HepG2 (cell line): ENCODE measurements around the gene KCNAB1. TPM values are rescaled to one million over a fixed set of nuclear protein-coding genes. Genes with fewer than 3 reads are reported as not detected.

ENCODE experiments used
- ATAC-seq: fragments of 200-7000 bp; cut with Tn5 transposase; 3 replicates; pipeline ENCODE4 v1.9.1; 2020; ENCODE audit warnings: mild to moderate bottlenecking, moderate library complexity
- BruUV-seq: library from RNA; stranded (reverse); fragments of 400-500 nt; replicated peaks from 2 replicates; lab custom pipeline; 2021; lab: Mats Ljungman, UMichigan
- CTCF ChIA-PET: fragments of 300-600 bp; formaldehyde crosslinking; extraction: SDS; loops from one replicate; lab custom pipeline; 2021; ENCODE audit warnings: low total read pairs, inconsistent platforms, low intra/inter-chr PET ratio; lab: Yijun Ruan, JAX
- POLR2A ChIA-PET: fragments of 350-600 bp; sonication (Branson Sonifier 250); formaldehyde crosslinking; loops from one replicate; lab custom pipeline; 2020; ENCODE audit warnings: antibody characterized with exemption, inconsistent platforms; lab: Yijun Ruan, JAX
- DNase-seq: peaks from one replicate; pipeline ENCODE4 v3.0.0-alpha.2; 2015; ENCODE audit warnings: low spot score
- FAIRE-seq: peaks from 3 replicates; lab custom pipeline; 2011; peaks lifted over from hg19 to GRCh38; lab: Jason Lieb, UNC
- H2AFZ ChIP-seq: one replicate; pipeline ENCODE4 v1.6.1; 2011; ENCODE audit warnings: low read length, inconsistent platforms
- H3K27ac ChIP-seq: fragments of 300-600 bp; 3 replicates; pipeline ENCODE4 v1.8.0; 2011; ENCODE audit warnings: mixed run types, mild to moderate bottlenecking, mixed read lengths, low read length, inconsistent platforms; ENCODE audit not compliant: insufficient read depth; ENCODE audit errors: extremely low read length
- H3K27me3 ChIP-seq, 2 experiments: fragments of 200-600 bp in 1 of 2; 2 replicates in 1 of 2; 3 replicates in 1 of 2; pipeline versions ENCODE4 v1.6.0 to v1.8.0; 2011; ENCODE audit warnings: low read length in 2 of 2, mild to moderate bottlenecking in 2 of 2, moderate library complexity in 2 of 2, inconsistent platforms in 1 of 2; ENCODE audit not compliant: insufficient read depth in 2 of 2, control insufficient read depth in 1 of 2
- H3K36me3 ChIP-seq, 2 experiments: fragments of 200-600 bp in 1 of 2; replicated peaks in 1 of 2; 2 replicates in 1 of 2; 3 replicates in 1 of 2; pipeline versions ENCODE4 v1.5.1 to v1.8.0; 2011; ENCODE audit warnings: low read length in 2 of 2, inconsistent platforms in 1 of 2; ENCODE audit not compliant: insufficient read depth in 2 of 2, control insufficient read depth in 1 of 2
- H3K4me1 ChIP-seq: 2 replicates; pipeline ENCODE4 v1.5.1; 2012; ENCODE audit warnings: low read length, inconsistent platforms; ENCODE audit not compliant: insufficient read depth
- H3K4me2 ChIP-seq: 2 replicates; pipeline ENCODE4 v1.6.0; 2011; ENCODE audit warnings: low read depth, low read length, inconsistent platforms
- H3K4me3 ChIP-seq, 3 experiments: fragments of 200-600 bp in 1 of 3; sonication (generic), shearing (Covaris generic) in 1 of 3; replicated peaks in 1 of 3; 2 replicates each; pipeline ENCODE4 v1.5.1; 2011 to 2016; ENCODE audit warnings: low read length in 3 of 3, inconsistent platforms in 2 of 3, low read depth in 2 of 3, mild to moderate bottlenecking in 2 of 3, control low read depth in 1 of 3, mixed read lengths in 1 of 3; ENCODE audit not compliant: insufficient read depth in 1 of 3
- H3K79me2 ChIP-seq: one replicate; pipeline ENCODE4 v1.6.1; 2011; ENCODE audit warnings: low read length, inconsistent platforms; ENCODE audit not compliant: insufficient read depth
- H3K9ac ChIP-seq: 2 replicates; pipeline ENCODE4 v1.6.0; 2011; ENCODE audit warnings: mild to moderate bottlenecking, low read depth, low read length, inconsistent platforms; ENCODE audit not compliant: insufficient read depth
- H3K9me3 ChIP-seq: 2 replicates; pipeline ENCODE4 v1.5.1; 2012; ENCODE audit warnings: mild to moderate bottlenecking, low read length
- H4K20me1 ChIP-seq: 2 replicates; pipeline ENCODE4 v1.6.0; 2011; ENCODE audit warnings: inconsistent platforms, mild to moderate bottlenecking, low read length, moderate library complexity; ENCODE audit not compliant: insufficient read depth
- CHD4 ChIP-seq: fragments of 200-600 bp; sonication (generic); IDR thresholded peaks from 2 replicates; pipeline ENCODE4 v1.7.0; 2017; ENCODE audit warnings: mild to moderate bottlenecking, low read length, borderline replicate concordance
- DMAP1 ChIP-seq: IDR thresholded peaks from 2 replicates; pipeline ENCODE4 v1.6.1; 2016
- ELF3 ChIP-seq: IDR thresholded peaks from 2 replicates; pipeline ENCODE4 v1.6.1; 2016; ENCODE audit warnings: missing genetic modification reagents, missing compliant biosample characterization
- FOXC1 ChIP-seq: sonication (generic); formaldehyde crosslinking; IDR thresholded peaks from 2 replicates; pipeline ENCODE4 v1.8.0; 2022; ENCODE audit warnings: mild to moderate bottlenecking, missing genetic modification reagents, borderline replicate concordance
- GABPA ChIP-seq, 2 experiments: IDR thresholded peaks; 2 replicates each; pipeline ENCODE4 v1.6.1; 2011 to 2016; ENCODE audit warnings: low read depth in 2 of 2, low read length in 1 of 2, missing biosample characterization in 1 of 2, missing genetic modification characterization in 1 of 2
- GATAD2A ChIP-seq: IDR thresholded peaks from 2 replicates; pipeline ENCODE4 v1.6.1; 2016
- HCFC1 ChIP-seq: fragments of 150-350 bp; IDR thresholded peaks from 2 replicates; pipeline ENCODE4 v1.6.1; 2014; ENCODE audit warnings: low read depth, low read length
- KLF11 ChIP-seq: IDR thresholded peaks from 2 replicates; pipeline ENCODE4 v1.6.1; 2016; ENCODE audit warnings: missing compliant biosample characterization
- MLX ChIP-seq: IDR thresholded peaks from 2 replicates; pipeline ENCODE4 v1.6.1; 2016
- NCOA1 ChIP-seq: sonication (generic); formaldehyde crosslinking; IDR thresholded peaks from 2 replicates; pipeline ENCODE4 v1.9.0; 2021; ENCODE audit warnings: missing genetic modification reagents
- NFIC ChIP-seq: IDR thresholded peaks from 2 replicates; pipeline ENCODE4 v1.6.1; 2012; ENCODE audit warnings: mild to moderate bottlenecking, low read length, inconsistent platforms
- NPAS2 ChIP-seq: sonication (generic); formaldehyde crosslinking; IDR thresholded peaks from 2 replicates; pipeline ENCODE4 v1.8.0; 2022; ENCODE audit warnings: mild to moderate bottlenecking, missing genetic modification reagents, borderline replicate concordance
- NR2F6 ChIP-seq, 2 experiments: IDR thresholded peaks; 2 replicates each; pipeline ENCODE4 v1.6.1; 2016; ENCODE audit warnings: antibody characterized with exemption in 1 of 2, mild to moderate bottlenecking in 1 of 2
- PHF20 ChIP-seq: sonication (generic); formaldehyde crosslinking; IDR thresholded peaks from 2 replicates; pipeline ENCODE4 v1.5.0; 2020; ENCODE audit warnings: mild to moderate bottlenecking, missing genetic modification reagents
- SP5 ChIP-seq: IDR thresholded peaks from 2 replicates; pipeline ENCODE4 v1.6.1; 2016; ENCODE audit warnings: low read depth, borderline replicate concordance
- SUZ12 ChIP-seq: fragments of 150-350 bp; IDR thresholded peaks from 2 replicates; pipeline ENCODE4 v1.6.1; 2014; ENCODE audit warnings: low read depth, low read length
- TP53 ChIP-seq: sonication (generic); formaldehyde crosslinking; conservative IDR thresholded peaks from 2 replicates; pipeline ENCODE4 v1.4.0; 2020; ENCODE audit warnings: missing genetic modification reagents
- ZNF101 ChIP-seq: sonication (generic); formaldehyde crosslinking; IDR thresholded peaks from 2 replicates; pipeline ENCODE4 v1.4.0; 2020; ENCODE audit warnings: mild to moderate bottlenecking, low read depth, missing genetic modification reagents, borderline replicate concordance
- ZNF143 ChIP-seq: sonication (generic); formaldehyde crosslinking; IDR thresholded peaks from 2 replicates; pipeline ENCODE4 v1.4.0; 2020; ENCODE audit warnings: missing genetic modification reagents
- ZNF263 ChIP-seq: sonication (generic); formaldehyde crosslinking; IDR thresholded peaks from 2 replicates; pipeline ENCODE4 v1.4.0; 2020; ENCODE audit warnings: missing genetic modification reagents
- ZNF414 ChIP-seq: sonication (generic); formaldehyde crosslinking; IDR thresholded peaks from 2 replicates; pipeline ENCODE4 v1.5.0; 2020; ENCODE audit warnings: missing genetic modification reagents
- ZNF878 ChIP-seq: sonication (generic); formaldehyde crosslinking; IDR thresholded peaks from 2 replicates; pipeline ENCODE4 v1.8.1; 2023; ENCODE audit warnings: mild to moderate bottlenecking, missing genetic modification reagents, moderate library complexity
- WGBS: methylation state at CpG from one replicate; pipeline ENCODE4 v1.1.6; 2017; ENCODE audit warnings: low lambda C conversion rate; 5-methylcytosine and 5-hydroxymethylcytosine counted together
- in situ Hi-C: cut with HindIII; loops from 2 replicates; pipeline ENCODE4 v1.10.0; 2017; ENCODE audit warnings: low pct_unique_long_range_greater_than_20kb; ENCODE audit not compliant: extremely low pct_ligation_motif_present
- intact Hi-C: fragments of 100-400 bp; cut with micrococcal nuclease; formaldehyde crosslinking; loops from one replicate; pipeline ENCODE4 v1.10.0; 2022; ENCODE audit not compliant: unreplicated experiment
- polyA plus RNA-seq, 8 experiments: library from polyadenylated mRNA; depleted of rRNA in 3 of 8; stranded (reverse) in 7 of 8; unstranded in 1 of 8; fragments of >200 nt; fragmentation: Illumina TruSeq in 4 of 8; extraction: Trizol in 4 of 8; gene quantifications; 2 replicates each; pipeline versions ENCODE4 v1.2.1 to v1.2.3, GENCODE V29; 2011 to 2016; ENCODE audit warnings: low read depth in 4 of 8, missing spikeins in 1 of 8, mixed read lengths in 1 of 8; ENCODE audit not compliant: insufficient read depth in 1 of 8
- total RNA-seq, 5 experiments: library from RNA; depleted of rRNA; stranded (reverse); fragments of >200 nt; fragmentation: Illumina TruSeq; extraction: Trizol; gene quantifications; 2 replicates each; pipeline ENCODE4 v1.2.3, GENCODE V29; 2016; ENCODE audit warnings: low read depth in 1 of 5

The KCNAB1 gene
- total and polyA plus RNA-seq, 2 of the 13 experiments (the other 11 are each of a cell fraction or from before 2014, with no cell fraction given): not detected

GRCh38 chr3:156344215-156344614 lies 223.8 kb downstream of the KCNAB1 start:
- H3K4me3 ChIP-seq: no peak overlapping the region
- H3K9me3 ChIP-seq: no peaks in the 10 kb centered on the region
- H3K4me1 ChIP-seq: no peaks in the 10 kb centered on the region
- no peaks in the 10 kb centered on the region for H3K79me2 ChIP-seq
- H3K9ac ChIP-seq: no peak overlapping the region
- CTCF ChIA-PET: no interaction called here
- H2AFZ ChIP-seq: no peak overlapping the region
- no peaks in the 10 kb centered on the region for H4K20me1 ChIP-seq
- H3K4me2 ChIP-seq: no peak overlapping the region
- POLR2A ChIA-PET: no interaction called here
- 41% methylated on average over 7 of the region's 7 CpGs for WGBS
- no peaks in the 10 kb centered on the region for H3K27me3 ChIP-seq
- no peaks in the 10 kb centered on the region for H3K36me3 ChIP-seq
- FAIRE-seq: no peak
- BruUV-seq: no TSS peak
- intact Hi-C loops: no loop called here
- no peak for ATAC-seq
- in situ Hi-C loops: no loop called here
- TF ChIP-seq HCFC1: no peak
- TF ChIP-seq CHD4: no peak
- TF ChIP-seq MLX: no peak
- TF ChIP-seq ZNF878: no peak
- no peak for TF ChIP-seq SUZ12
- no peak overlapping the region for H3K27ac ChIP-seq
- DNase-seq: no peak

GRCh38 chr3:156349111-156349510 lies 228.7 kb downstream of the KCNAB1 start:
- in situ Hi-C loops: no loop called here
- no peak for DNase-seq
- no peak overlapping the region for H2AFZ ChIP-seq
- TF ChIP-seq ZNF143 (CRISPR knock-in tag) (no peak), PHF20 (CRISPR knock-in tag) (no peak), KLF11 (CRISPR knock-in tag) (no peak), GATAD2A (CRISPR knock-in tag) (no peak), DMAP1 (CRISPR knock-in tag) (no peak), TP53 (CRISPR knock-in tag) (no peak), NFIC (no peak), FOXC1 (CRISPR knock-in tag) (no peak), NCOA1 (CRISPR knock-in tag) (no peak), GABPA (IDR thresholded peaks at IDR 0.05; ENCODE audit: low read depth, low read length) (no peak), GABPA (CRISPR knock-in tag; IDR thresholded peaks at IDR 0.05; ENCODE audit: low read depth) (no peak), NPAS2 (CRISPR knock-in tag) (no peak), NR2F6 (IDR thresholded peaks at IDR 0.05) (no peak), NR2F6 (CRISPR knock-in tag; IDR thresholded peaks at IDR 0.05) (no peak), ZNF414 (CRISPR knock-in tag) (no peak), ZNF263 (CRISPR knock-in tag) (no peak), ZNF101 (no peak), ELF3 (no peak), SP5 (CRISPR knock-in tag) (no peak)
- TF ChIP-seq, all 625 proteins: peak for 0
- Histone ChIP-seq H3K9ac (no peak overlapping the region), H3K9me3 (no peaks in the 10 kb centered on the region), H3K27me3 (peaks cover 0 to 11% of the 10 kb centered on the region in 2 experiments; a peak in 1 of 5 replicates), H3K27ac (no peak overlapping the region), H3K4me1 (no peaks in the 10 kb centered on the region), H4K20me1 (no peaks in the 10 kb centered on the region), H3K36me3 (no peaks in the 10 kb centered on the region), H3K4me2 (no peak overlapping the region), H3K79me2 (no peaks in the 10 kb centered on the region), H3K4me3 (no peak overlapping the region)
- no TSS peak for BruUV-seq
- FAIRE-seq (no peak), ATAC-seq (no peak)
- ChIA-PET POLR2A (no interaction called here), CTCF (no interaction called here)
- intact Hi-C loops: no loop called here
